Mucosa of rectum (tissue), 2 donors: ENCODE results near the gene ZNF618.

Experiments
- H3K27ac ChIP-seq, 2 donors: one replicate each; pipeline ENCODE4 v1.7.0; 2013; ENCODE audit warnings: inconsistent platforms in 2 of 2, low read depth in 2 of 2, low read length in 2 of 2
- H3K27me3 ChIP-seq, 2 donors: one replicate each; pipeline ENCODE4 v1.7.0; 2013; ENCODE audit warnings: low read length in 2 of 2; ENCODE audit not compliant: control insufficient read depth in 2 of 2, insufficient read depth in 2 of 2
- H3K36me3 ChIP-seq, 2 donors: one replicate each; pipeline ENCODE4 v1.7.0; 2013; ENCODE audit warnings: low read length in 2 of 2; ENCODE audit not compliant: control insufficient read depth in 2 of 2, insufficient read depth in 2 of 2
- H3K4me1 ChIP-seq, 2 donors: one replicate each; pipeline ENCODE4 v1.7.0; 2013; ENCODE audit warnings: low read length in 2 of 2, mild to moderate bottlenecking in 1 of 2; ENCODE audit not compliant: control insufficient read depth in 2 of 2, insufficient read depth in 2 of 2
- H3K4me3 ChIP-seq, 2 donors: one replicate each; pipeline ENCODE4 v1.7.0; 2013; ENCODE audit warnings: low read length in 2 of 2
- H3K9ac ChIP-seq, 2 donors: one replicate each; pipeline ENCODE4 v1.7.0; 2013; ENCODE audit warnings: low read length in 2 of 2, low read depth in 1 of 2, mild to moderate bottlenecking in 1 of 2
- H3K9me3 ChIP-seq, 2 donors: one replicate each; pipeline ENCODE4 v1.7.0; 2013; ENCODE audit warnings: low read length in 2 of 2; ENCODE audit not compliant: control insufficient read depth in 2 of 2
- donor health status: healthy.
- donor health status: Normal muscosa, but diverticular disease.

Gene ZNF618

GRCh38 chr9:113979343-113980127 is 103.4 kb downstream of the ZNF618 start:
- H3K27ac ChIP-seq = no peak overlapping the region
- no peaks in the 10 kb centered on the region for H3K27me3 ChIP-seq
- H3K9me3 ChIP-seq = no peaks in the 10 kb centered on the region
- no peak overlapping the region for H3K4me3 ChIP-seq
- no peak overlapping the region for H3K9ac ChIP-seq
- peaks cover 0 to 3% of the 10 kb centered on the region in 2 donors for H3K36me3 ChIP-seq
- H3K4me1 ChIP-seq = no peaks in the 10 kb centered on the region

GRCh38 chr9:113984639-113985380 is 108.7 kb downstream of the ZNF618 start:
- H3K27ac ChIP-seq = no peak overlapping the region
- H3K9ac ChIP-seq = no peak overlapping the region
- H3K9me3 ChIP-seq = no peaks in the 10 kb centered on the region
- H3K4me1 ChIP-seq = no peaks in the 10 kb centered on the region
- peaks cover 0 to 3% of the 10 kb centered on the region in 2 donors for H3K36me3 ChIP-seq
- no peaks in the 10 kb centered on the region for H3K27me3 ChIP-seq
- no peak overlapping the region for H3K4me3 ChIP-seq

- Histone ChIP-seq H3K9ac (no peak overlapping the region), H3K9me3 (no peaks in the 10 kb centered on the region), H3K36me3 (peaks cover 0 to 3% of the 10 kb centered on the region in 2 donors), H3K4me1 (no peaks in the 10 kb centered on the region), H3K27ac (no peak overlapping the region), H3K27me3 (no peaks in the 10 kb centered on the region), H3K4me3 (no peak overlapping the region)
Measured at GRCh38 chr9:113985968-113986585, 110.0 kb downstream of the ZNF618 start.

- H3K4me3 ChIP-seq = no peak overlapping the region
- H3K9ac ChIP-seq = no peak overlapping the region
- no peaks in the 10 kb centered on the region for H3K27me3 ChIP-seq
- no peaks in the 10 kb centered on the region for H3K9me3 ChIP-seq
- no peaks in the 10 kb centered on the region for H3K4me1 ChIP-seq
- peaks cover 0 to 3% of the 10 kb centered on the region in 2 donors for H3K36me3 ChIP-seq
- no peak overlapping the region for H3K27ac ChIP-seq
Measured at GRCh38 chr9:113986931-113987330, 110.8 kb downstream of the ZNF618 start.

- Histone ChIP-seq H3K27ac (no peak overlapping the region), H3K9me3 (no peaks in the 10 kb centered on the region), H3K27me3 (no peaks in the 10 kb centered on the region), H3K36me3 (peaks cover 0 to 3% of the 10 kb centered on the region in 2 donors), H3K4me3 (no peak overlapping the region), H3K9ac (no peak overlapping the region), H3K4me1 (no peaks in the 10 kb centered on the region)
Measured at GRCh38 chr9:113987526-113987925, 111.4 kb downstream of the ZNF618 start.

- Histone ChIP-seq H3K4me1 (peaks cover 4 to 6% of the 10 kb centered on the region in 2 donors), H3K27ac (no peak overlapping the region), H3K4me3 (no peak overlapping the region), H3K27me3 (no peaks in the 10 kb centered on the region), H3K36me3 (peaks cover 0 to 3% of the 10 kb centered on the region in 2 donors), H3K9ac (no peak overlapping the region), H3K9me3 (no peaks in the 10 kb centered on the region)
Measured at GRCh38 chr9:113988385-113989016, 112.4 kb downstream of the ZNF618 start.

- no peak overlapping the region for H3K27ac ChIP-seq
- no peaks in the 10 kb centered on the region for H3K36me3 ChIP-seq
- H3K4me1 ChIP-seq = peaks cover 9 to 13% of the 10 kb centered on the region in 2 donors
- H3K4me3 ChIP-seq = no peak overlapping the region
- no peaks in the 10 kb centered on the region for H3K27me3 ChIP-seq
- H3K9ac ChIP-seq = no peak overlapping the region
- H3K9me3 ChIP-seq = no peaks in the 10 kb centered on the region
Measured at GRCh38 chr9:113989017-113989713, 113.1 kb downstream of the ZNF618 start.

- H3K4me1 ChIP-seq = peaks cover 13 to 16% of the 10 kb centered on the region in 2 donors
- H3K27ac ChIP-seq = no peak overlapping the region
- H3K4me3 ChIP-seq = no peak overlapping the region
- H3K9ac ChIP-seq = no peak overlapping the region
- no peaks in the 10 kb centered on the region for H3K27me3 ChIP-seq
- H3K9me3 ChIP-seq = no peaks in the 10 kb centered on the region
- no peaks in the 10 kb centered on the region for H3K36me3 ChIP-seq
Measured at GRCh38 chr9:113989714-113990569, 113.8 kb downstream of the ZNF618 start.

- H3K9ac ChIP-seq = no peak overlapping the region
- no peaks in the 10 kb centered on the region for H3K9me3 ChIP-seq
- no peaks in the 10 kb centered on the region for H3K36me3 ChIP-seq
- peaks cover 13 to 16% of the 10 kb centered on the region in 2 donors for H3K4me1 ChIP-seq
- H3K4me3 ChIP-seq = no peak overlapping the region
- no peak overlapping the region for H3K27ac ChIP-seq
- H3K27me3 ChIP-seq = no peaks in the 10 kb centered on the region
Measured at GRCh38 chr9:113990570-113990907, 114.4 kb downstream of the ZNF618 start.
